Fibroblast of upper back skin (primary cell): ENCODE measurements around the gene TNFRSF11A.
A peak's percentile ranks its signal among the peaks of the same experiment; 100 is the strongest.

Experiments
- DNase-seq: peaks from one replicate; pipeline ENCODE4 v3.0.0-alpha.2; 2013

Gene TNFRSF11A

DNA sequence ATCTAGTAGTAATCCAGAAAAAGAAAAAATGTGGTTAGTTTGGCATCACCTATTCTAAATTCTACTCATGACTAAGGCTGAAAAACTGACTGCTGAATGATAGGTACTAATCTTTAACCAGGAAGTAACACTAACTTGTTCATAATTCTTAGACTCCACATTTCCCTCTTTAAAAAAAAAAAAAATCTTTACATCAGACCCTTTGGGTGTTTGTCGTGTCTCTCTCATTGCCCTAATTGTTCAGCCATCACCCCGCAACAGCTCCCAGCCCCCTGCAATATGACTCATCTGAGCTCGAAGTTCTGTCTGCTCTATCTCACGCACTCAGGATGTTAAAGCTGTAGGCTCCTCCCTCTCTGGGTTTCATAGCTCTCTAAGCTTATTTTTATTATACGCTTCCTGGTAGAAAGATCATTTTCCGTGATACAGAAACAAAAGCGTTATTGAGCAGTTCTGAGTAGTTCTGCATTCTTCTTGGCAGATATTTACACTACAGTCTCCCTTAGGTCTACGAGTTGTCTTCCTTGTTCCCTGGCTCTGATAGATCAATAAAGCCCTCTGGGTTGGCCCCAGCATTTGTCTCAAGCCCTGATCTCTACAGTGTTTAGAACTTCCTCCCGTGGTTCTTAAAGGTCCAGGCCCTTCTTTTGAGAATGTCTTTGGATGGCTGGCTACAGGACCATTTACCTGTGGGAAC, 95.6 kb downstream of the TNFRSF11A start:
- peak; percentile 63 for DNase-seq

DNA sequence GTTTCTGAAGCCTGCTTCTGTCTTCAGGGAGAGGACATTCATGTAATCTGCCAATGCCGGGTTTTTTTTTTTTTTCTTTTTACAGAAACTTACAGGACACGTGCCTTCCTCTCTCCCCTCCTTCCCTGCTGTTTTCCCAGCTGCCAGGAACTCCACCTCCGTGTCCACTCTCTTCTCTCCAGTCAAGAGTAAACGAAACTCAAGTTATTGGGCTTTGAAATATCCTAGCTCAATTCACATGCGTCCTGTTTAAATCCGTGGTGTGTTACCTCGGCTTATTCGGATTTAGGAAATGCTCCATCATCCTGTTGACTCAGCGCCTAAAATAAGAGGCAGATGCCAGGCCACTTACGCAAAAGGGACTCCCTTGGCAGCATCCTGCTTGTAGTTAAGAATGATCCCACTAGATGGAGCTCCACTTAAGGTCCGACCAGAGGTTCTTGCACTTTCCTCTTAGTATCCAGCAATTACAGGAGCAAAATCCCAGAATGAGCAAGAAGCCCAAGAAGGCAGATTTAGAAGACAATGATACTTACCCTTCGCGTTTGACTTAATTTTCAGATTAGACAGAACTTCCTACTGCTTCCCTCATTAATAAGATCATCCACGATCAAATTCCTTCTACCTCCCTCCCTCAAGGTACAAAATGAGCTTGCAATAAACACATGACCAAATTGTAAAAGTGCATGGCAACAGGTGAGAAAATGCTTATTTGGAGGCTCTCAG, 100.5 kb downstream of the TNFRSF11A start:
- DNase-seq, result peak; percentile 95

DNA sequence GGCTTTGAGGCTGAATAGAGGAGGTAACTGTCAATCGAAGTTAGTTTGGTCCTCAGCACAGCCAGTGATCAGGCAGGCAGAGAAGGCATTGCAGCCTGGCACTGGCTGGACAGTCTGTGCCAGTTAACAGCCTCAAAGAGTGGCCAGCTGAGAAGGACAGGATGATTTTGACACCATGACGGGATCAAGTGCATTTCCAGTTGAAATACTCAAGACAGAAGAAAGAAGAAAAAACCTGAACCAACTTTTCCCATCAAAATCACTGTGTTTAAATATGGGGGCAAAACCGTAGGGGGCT, 101.0 kb downstream of the TNFRSF11A start:
- DNase-seq, result no peak

DNA sequence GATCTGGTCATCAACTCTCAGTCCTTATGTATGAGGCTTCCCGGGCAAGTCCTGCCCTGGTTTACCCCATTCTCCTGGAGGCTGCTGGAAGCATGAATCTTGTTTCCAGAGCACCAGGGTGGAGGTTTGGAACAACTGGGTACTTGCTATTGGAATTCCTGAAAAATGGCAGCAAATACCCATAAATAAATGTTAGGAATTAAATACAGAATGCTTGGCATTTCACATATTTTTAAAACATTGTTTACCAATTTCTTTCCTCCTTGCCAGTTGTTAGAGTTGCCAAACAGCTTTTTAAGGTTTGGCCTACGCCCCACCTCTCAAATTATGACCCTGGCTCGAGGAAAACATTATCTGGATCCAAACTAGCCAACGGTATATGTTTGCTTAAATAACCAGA, 107.1 kb downstream of the TNFRSF11A start:
- DNase-seq, result no peak

DNA sequence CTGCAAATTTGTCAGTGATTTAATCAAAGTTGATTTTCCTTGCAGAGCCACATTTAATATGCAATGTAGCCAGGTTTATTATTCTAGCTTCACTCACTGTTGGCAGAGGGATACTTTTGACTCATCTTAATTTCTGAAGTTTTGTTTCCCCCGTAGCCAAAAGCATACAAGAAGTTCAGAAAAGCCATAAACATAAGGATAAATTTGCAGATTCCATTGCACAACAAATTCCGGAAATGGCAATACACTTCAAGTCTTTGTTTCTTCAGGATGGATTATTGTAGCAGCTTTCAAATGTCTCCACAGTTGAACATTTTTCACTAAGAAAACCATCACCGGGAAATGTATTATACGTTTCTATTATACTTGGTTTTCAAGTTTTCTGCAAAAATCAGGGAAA, 109.7 kb downstream of the TNFRSF11A start:
- DNase-seq, result no peak

DNA sequence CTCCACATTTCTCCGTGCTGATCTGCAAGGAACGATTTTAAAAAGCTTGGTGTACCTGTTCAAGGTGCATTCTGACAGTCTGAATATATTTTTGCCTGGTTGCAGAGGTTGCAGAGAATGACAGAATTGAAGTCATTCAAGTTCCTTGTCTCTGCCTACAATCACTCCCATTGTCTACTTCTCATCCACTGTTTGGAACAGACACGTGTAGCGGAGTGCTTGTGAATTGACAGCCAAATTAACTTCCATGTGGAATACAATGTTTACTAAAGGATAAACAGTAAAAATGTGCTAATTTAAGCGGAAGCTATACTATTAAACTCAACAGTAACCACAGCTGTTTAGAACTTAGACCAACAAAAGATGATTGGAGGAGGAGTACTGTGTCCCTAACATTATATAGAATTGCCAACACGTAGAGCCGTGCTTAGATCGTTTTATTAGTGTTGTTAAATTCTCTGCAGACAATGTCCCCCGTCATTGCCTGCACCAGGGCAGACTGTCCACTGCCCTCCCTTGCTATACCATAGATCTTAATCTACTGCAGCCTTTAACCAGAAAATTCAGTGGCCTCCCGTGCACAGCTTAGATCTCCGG, 110.4 kb downstream of the TNFRSF11A start:
- DNase-seq, result no peak

DNA sequence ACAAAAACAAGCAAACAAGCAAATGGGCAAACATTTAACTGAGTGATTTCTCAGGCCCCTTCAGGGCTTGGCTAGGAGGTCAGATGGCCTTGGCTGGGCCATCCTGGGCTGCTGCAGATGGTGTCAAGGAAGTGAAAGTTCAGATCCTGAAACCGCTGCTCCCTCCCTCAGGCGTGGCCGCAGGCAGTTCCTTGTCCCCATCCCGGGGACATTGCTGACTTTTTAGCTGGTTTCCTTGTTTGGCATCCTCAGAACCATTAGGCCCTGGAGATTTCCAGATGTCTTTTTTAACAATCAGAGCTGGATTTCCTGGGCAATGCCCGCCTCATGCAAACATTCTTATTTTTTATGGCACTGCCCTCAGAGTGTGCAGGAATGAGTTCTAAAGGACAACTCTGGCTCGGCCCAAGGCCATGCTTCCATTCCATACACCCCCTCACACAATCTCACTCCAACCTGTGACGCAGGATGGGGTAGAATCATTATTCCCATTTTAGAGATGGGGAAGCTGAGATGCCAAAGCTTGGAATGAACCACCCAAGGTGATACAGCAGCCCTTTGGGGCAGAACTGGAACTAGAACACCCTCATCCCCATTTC, 111.6 kb downstream of the TNFRSF11A start:
- DNase-seq, result no peak

DNA sequence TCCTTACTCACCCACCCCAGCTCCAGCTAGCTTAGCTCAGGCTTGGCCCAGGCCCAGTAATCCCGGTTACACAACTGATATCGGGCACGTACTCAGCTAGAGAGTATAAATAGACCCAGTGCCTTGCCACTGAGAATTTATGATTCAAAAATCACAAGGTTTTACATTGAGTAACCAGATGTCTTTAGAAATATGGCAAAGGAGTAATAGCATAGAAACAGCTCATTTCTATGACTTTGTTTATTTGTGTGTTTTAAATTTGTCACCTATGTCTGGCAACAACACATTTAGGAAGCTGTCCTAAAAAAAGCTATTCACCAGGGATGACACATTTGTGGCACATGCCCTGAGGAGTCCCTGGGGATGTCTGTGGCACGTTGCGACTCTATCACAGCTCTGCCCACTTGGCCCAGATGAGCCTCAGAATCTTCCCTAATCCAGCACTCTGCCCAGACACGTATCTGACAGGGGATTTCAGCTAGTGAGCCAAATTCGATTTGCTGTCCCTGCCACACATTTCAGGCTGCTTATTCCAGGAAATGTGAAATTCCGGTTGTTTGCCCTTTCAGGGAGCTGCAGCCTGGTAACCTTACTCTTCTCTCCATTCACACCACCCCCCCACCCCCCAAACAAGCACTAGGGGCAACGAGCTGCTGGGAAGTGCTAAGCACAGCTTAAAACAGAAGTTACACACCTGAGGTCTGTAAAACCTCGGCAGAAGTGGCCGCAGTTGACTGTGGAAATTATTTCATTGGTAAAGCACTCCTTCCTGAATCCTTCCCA, 112.3 kb downstream of the TNFRSF11A start:
- peak; percentile 74 for DNase-seq

DNA sequence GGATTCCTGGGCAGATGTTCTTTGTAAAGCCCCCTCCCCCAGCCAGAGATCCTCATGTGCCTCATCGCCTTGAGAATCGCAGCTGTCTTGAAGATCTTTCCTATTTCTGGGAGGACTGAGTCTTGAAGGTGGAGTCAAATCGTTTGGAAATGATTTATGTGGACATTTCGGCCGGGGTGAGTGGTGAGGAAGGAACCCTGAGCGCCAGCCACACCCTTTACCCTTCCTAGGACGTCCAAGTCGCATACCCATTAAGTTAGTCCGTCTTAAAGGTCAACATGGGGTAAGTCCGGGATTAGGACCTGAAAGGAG, 112.9 kb downstream of the TNFRSF11A start:
- peak; percentile 19 for DNase-seq

DNA sequence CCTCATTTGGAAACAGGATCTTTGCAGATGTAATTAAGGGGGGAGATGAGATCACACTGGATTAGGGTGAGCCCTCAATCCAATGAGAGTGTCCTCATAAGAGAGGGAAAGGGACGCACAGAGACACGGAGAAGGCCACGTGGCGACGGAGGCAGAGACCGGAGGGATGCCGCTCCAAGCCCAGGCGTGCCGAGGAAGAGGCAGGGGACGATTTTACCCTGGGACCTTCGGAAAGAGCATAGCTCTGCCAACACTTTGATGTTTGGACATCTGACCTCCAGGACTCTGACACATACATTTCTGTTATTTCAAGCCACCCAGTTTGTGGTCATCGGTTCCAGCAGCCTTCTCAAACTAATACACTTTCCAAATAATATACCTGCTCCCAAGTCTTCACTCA, 113.3 kb downstream of the TNFRSF11A start:
- no peak for DNase-seq

DNA sequence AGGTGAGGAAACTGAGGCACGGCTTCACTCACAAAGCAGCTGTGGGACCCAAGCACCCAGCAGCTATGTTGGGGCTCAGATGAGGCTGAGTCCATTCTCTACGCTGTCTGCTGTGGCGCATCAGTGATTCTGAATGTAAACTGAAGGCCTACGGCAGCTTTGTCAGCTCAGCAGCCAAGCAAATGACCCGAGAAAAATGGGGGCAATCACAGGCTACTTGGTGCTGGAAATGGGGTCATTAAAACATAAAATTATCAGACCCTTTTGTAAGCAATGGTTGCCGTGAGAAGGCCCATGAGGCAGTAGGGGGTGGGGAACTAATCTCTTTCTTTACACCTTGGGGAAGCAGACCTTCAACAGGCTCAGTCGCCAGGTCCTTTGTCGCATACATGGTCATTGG, 113.8 kb downstream of the TNFRSF11A start:
- no peak for DNase-seq
